Testis (tissue), 5 donors: ENCODE measurements around the gene VGLL4. TPM values are rescaled to one million over a fixed set of nuclear protein-coding genes. Genes with fewer than 3 reads are reported as not detected.

ENCODE experiments used
- DNase-seq: peaks from one replicate; pipeline ENCODE4 v3.0.0-alpha.2; 2019
- H3K27ac ChIP-seq, 2 donors: fragments of 200-600 bp; sonication (generic); one replicate each; pipeline ENCODE4 v1.5.1; 2019
- H3K27me3 ChIP-seq: fragments of 200-600 bp; sonication (generic); one replicate; pipeline ENCODE4 v1.5.1; 2019
- H3K36me3 ChIP-seq: fragments of 200-600 bp; sonication (generic); one replicate; pipeline ENCODE4 v1.5.1; 2017; ENCODE audit warnings: low read depth; ENCODE audit errors: missing control alignments
- H3K4me1 ChIP-seq: fragments of 200-600 bp; sonication (generic); one replicate; pipeline ENCODE4 v1.5.1; 2019
- H3K4me3 ChIP-seq, 2 donors: fragments of 200-600 bp; sonication (generic); one replicate each; pipeline ENCODE4 v1.5.1; 2017 to 2019
- H3K9me3 ChIP-seq: fragments of 200-600 bp; sonication (generic); one replicate; pipeline ENCODE4 v1.5.1; 2017
- POLR2A ChIP-seq: fragments of 450-650 bp; IDR thresholded peaks from one replicate; pipeline ENCODE4 v1.6.1; 2017; ENCODE audit warnings: antibody characterized with exemption, mild to moderate bottlenecking, moderate library complexity
- WGBS, 2 donors: methylation state at CpG; one replicate each; pipeline ENCODE4 v1.1.5; 2018; 5-methylcytosine and 5-hydroxymethylcytosine counted together
- intact Hi-C: fragments of 100-400 bp; cut with DNase I; formaldehyde crosslinking; loops from one replicate; pipeline ENCODE4 v1.15.1; 2023; ENCODE audit warnings: low total_unique reads
- long read RNA-seq, 2 donors: transcript quantifications; one replicate each; lab custom pipeline, GENCODE V29; 2026
- polyA plus RNA-seq: library from polyadenylated mRNA; stranded (reverse); fragments of 350-450 nt; fragmentation: Illumina TruSeq; extraction: RNeasy Lipid Tissue Mini Kit (QIAGEN cat#74804); gene quantifications from one replicate; pipeline ENCODE4 v1.2.3, GENCODE V29; 2014; ENCODE audit warnings: low read depth, low replicate concordance; ENCODE audit not compliant: insufficient read depth
- total RNA-seq, 2 donors: library from RNA; depleted of rRNA; stranded (reverse); fragments of >200 nt; gene quantifications; one replicate each; pipeline ENCODE4 v1.2.3, GENCODE V29; 2016
- TF ChIP-seq, protein P1 (sequence below), 3 experiments: fragments of 450-650 bp in 2 of 3; fragments of 200-600 bp in 1 of 3; sonication (generic) in 1 of 3; IDR thresholded peaks; one replicate each; pipeline ENCODE4 v1.5.1; 2016 to 2019; ENCODE audit warnings: antibody characterized with exemption in 3 of 3, mild to moderate bottlenecking in 2 of 3, moderate library complexity in 1 of 3

Gene VGLL4, protein sequence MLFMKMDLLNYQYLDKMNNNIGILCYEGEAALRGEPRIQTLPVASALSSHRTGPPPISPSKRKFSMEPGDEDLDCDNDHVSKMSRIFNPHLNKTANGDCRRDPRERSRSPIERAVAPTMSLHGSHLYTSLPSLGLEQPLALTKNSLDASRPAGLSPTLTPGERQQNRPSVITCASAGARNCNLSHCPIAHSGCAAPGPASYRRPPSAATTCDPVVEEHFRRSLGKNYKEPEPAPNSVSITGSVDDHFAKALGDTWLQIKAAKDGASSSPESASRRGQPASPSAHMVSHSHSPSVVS
- total RNA-seq (100 to 1,000 TPM; 169 to 209 TPM), polyA plus RNA-seq (72.9 TPM)
- long read RNA-seq, donor 1, transcript VGLL4-211 (5 exons, 1,377 nt): major isoform, 34 of 120 reads
- long read RNA-seq, donor 1, partial matches to known transcripts: 83 of 120 reads
- long read RNA-seq, donor 1, other reads (novel, unspliced or antisense): 0 of 120 reads
- long read RNA-seq, donor 2, transcript VGLL4-211 (5 exons, 1,377 nt): major isoform, 7 of 70 reads
- long read RNA-seq, donor 2, partial matches to known transcripts: 57 of 70 reads
- long read RNA-seq, donor 2, other reads (novel, unspliced or antisense): 5 of 70 reads

DNA sequence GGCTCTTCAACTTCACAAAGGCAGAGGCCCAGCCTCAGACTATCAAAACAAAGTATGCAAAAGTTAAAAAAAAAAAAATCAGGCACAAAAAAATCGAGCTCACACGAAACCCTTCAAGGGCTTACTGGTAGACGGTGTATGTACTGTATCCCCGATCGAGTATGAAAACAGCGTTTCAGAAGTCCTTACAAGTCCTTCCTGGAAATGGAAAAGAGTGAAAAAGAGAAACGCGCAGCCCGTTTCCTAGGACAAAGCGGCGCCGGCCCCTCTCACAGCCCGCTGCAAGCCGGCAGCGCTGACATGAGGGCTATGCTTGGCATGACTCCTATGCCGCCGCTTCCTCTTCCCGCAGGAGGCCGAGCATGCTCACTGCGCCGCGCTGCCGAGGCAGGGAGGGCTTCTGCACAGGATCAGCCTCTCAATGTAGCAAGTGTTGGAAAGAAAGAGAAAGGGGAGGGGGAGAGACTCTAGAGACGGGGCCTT lies at the start of gene VGLL4:
Gene VGLL4 (minus strand): TSS at position 311 of the 483 bp plus-strand sequence. CDS start 397 bp downstream, outside the sequence.
- H3K27ac ChIP-seq: peak within 1 kb of the TSS; percentile 81 to 95
- no peaks in the 10 kb centered on the region for H3K27me3 ChIP-seq
- DNase-seq: peak; percentile 95
- H3K9me3 ChIP-seq: no peaks in the 10 kb centered on the region
- whole genome bisulfite sequencing, 2 donors: 0% methylated on average over 24 of the region's 24 CpGs
- no peaks in the 10 kb centered on the region for H3K36me3 ChIP-seq
- H3K4me1 ChIP-seq: peaks cover 31% of the 10 kb centered on the region
- peak within 1 kb of the TSS; percentile 59 to 86 for H3K4me3 ChIP-seq
- TF ChIP-seq POLR2A: no peak
- TF ChIP-seq, protein P1, sequence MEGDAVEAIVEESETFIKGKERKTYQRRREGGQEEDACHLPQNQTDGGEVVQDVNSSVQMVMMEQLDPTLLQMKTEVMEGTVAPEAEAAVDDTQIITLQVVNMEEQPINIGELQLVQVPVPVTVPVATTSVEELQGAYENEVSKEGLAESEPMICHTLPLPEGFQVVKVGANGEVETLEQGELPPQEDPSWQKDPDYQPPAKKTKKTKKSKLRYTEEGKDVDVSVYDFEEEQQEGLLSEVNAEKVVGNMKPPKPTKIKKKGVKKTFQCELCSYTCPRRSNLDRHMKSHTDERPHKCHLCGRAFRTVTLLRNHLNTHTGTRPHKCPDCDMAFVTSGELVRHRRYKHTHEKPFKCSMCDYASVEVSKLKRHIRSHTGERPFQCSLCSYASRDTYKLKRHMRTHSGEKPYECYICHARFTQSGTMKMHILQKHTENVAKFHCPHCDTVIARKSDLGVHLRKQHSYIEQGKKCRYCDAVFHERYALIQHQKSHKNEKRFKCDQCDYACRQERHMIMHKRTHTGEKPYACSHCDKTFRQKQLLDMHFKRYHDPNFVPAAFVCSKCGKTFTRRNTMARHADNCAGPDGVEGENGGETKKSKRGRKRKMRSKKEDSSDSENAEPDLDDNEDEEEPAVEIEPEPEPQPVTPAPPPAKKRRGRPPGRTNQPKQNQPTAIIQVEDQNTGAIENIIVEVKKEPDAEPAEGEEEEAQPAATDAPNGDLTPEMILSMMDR (IDR thresholded peaks at IDR 0.05): peak in 1 of 3 experiments; percentile 11
- intact Hi-C loops: loop anchor here (5.0 kb wide), 1 partner anchor 56 kb away; no protein-coding TSS in a partner anchor

DNA sequence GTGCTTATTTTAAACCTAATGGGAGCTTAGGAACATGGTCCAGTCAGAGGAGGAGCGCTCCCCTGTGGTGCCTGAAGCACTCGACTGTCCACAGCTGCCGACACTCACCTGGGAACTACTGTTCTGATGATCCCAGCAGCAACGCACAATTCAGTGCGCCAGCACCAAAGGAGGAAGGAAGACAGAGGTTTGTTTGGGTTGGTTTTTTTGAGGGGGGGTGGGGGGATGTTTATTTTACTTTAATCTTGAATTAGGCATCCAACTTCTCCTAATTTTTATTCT lies 48.8 kb upstream of the VGLL4 start:
- intact Hi-C loops: no loop called here
- no peak for DNase-seq
- Histone ChIP-seq H3K4me1 (no peaks in the 10 kb centered on the region), H3K27me3 (no peaks in the 10 kb centered on the region), H3K27ac (no peak overlapping the region), H3K9me3 (no peaks in the 10 kb centered on the region), H3K4me3 (no peak overlapping the region), H3K36me3 (no peaks in the 10 kb centered on the region)
- WGBS, 2 donors: 81 to 97% methylated on average over 5 of the region's 5 CpGs
- no peak for TF ChIP-seq POLR2A
- TF ChIP-seq, protein P1 (IDR thresholded peaks at IDR 0.05): no peak

DNA sequence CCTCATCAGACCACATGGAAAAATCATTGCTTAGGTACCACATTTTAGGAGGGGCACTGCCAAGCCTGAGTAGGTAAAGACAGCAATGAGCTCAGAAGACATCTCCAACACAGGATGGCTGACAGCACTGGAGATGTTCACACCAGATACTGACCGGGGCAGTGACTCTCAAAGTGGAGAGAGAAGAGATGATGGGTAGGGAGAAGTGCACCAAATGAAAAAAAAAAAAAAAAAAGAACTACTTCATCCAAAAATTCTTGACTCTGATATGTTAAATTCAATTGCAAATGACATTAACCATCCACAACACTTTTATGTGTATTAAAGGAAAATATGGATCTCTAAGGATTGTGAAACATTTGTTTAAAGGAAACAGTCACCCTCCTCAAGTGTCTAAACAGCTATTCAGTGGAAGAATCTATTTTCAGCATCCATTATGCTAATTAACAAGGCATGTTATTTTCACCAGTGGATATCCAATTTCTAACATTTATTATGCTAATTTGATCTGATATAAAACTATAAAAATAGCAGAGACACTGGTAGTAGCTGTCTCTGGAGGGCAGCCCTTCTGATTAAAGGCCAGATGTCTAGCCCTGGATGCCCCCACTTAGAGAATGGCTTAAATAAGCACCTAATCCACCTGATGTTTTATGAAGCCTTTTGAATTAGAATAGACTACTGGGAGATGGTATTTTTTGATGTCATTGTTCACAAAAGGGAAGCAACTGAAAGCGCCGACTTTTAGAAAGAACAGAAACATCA lies 48.2 kb upstream of the VGLL4 start:
- Histone ChIP-seq H3K27me3 (no peaks in the 10 kb centered on the region), H3K4me1 (no peaks in the 10 kb centered on the region), H3K9me3 (no peaks in the 10 kb centered on the region), H3K27ac (no peak overlapping the region), H3K4me3 (no peak overlapping the region), H3K36me3 (no peaks in the 10 kb centered on the region)
- WGBS, 2 donors: 91% methylated on average over 3 of the region's 3 CpGs
- DNase-seq: no peak
- intact Hi-C loops: no loop called here
- TF ChIP-seq, protein P1 (IDR thresholded peaks at IDR 0.05): no peak
- TF ChIP-seq POLR2A: no peak

DNA sequence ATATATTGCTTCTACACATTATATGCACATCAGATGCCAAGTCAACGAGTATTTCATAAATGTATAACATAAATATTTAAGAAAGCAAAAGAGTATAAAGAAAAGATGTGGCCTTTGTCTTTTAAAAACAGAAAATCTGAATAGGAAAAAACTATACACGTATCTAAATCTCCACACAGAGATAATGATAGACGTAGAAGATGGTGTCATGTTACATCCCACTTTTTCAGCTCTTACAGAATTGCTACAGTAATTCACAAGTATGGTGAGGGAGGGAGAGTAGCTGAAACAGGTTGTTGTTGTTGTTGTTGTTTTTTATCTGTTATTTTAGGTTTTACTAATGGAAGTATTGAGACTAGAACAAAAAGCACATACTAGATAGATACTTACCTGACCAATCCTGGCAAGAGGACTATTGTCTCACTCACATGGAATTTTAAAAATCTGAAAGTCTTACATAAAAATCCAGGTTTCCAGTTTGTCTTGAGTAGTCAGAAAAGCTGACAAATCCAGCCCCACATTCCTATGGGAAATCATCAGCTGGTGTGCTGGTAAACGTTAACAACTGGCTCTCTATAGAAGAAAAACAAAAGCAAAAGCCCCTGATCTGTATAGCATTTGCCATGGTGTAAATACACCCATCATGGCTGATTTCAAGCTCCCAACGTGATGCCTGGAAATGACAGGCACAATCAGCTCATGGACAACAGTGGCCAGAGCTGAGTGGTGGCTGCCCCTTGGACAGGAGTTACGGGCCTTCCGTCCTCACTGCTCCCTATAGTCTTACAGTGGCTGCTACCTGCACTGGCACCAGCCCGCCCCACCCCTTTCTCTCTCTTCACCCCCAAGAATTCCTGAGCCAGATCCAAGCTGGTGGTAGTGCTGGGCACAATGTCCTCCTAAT lies 47.4 kb upstream of the VGLL4 start:
- Histone ChIP-seq H3K9me3 (no peaks in the 10 kb centered on the region), H3K4me1 (no peaks in the 10 kb centered on the region), H3K27me3 (no peaks in the 10 kb centered on the region), H3K4me3 (no peak overlapping the region), H3K27ac (no peak overlapping the region), H3K36me3 (no peaks in the 10 kb centered on the region)
- intact Hi-C loops: no loop called here
- no peak for DNase-seq
- WGBS, 2 donors: 68 to 73% methylated on average over 8 of the region's 8 CpGs
- TF ChIP-seq, protein P1 (IDR thresholded peaks at IDR 0.05): no peak
- no peak for TF ChIP-seq POLR2A
